ENCODE data around the gene HMCN1. TPM values are rescaled to one million over a fixed set of nuclear protein-coding genes. Genes with fewer than 3 reads are reported as not detected.

The HMCN1 gene
- total RNA-seq, 2 donors from 2014 or later: 3.5 to 9.9 TPM

GRCh38 chr1:185984113-185984836, 250.1 kb downstream of the HMCN1 start:
- 79% methylated on average over 4 of the region's 4 CpGs for WGBS
- no peak for DNase-seq (ENCODE audit: low spot score)
- intact Hi-C loops (cut with DNase I): no loop called here
- no peaks in the 10 kb centered on the region for H3K4me1 ChIP-seq (replicated peaks)
- H3K27me3 ChIP-seq (replicated peaks; ENCODE audit: insufficient read depth): no peaks in the 10 kb centered on the region
- H3K9me3 ChIP-seq: no peaks in the 10 kb centered on the region
- TF ChIP-seq CTCF (IDR thresholded peaks at IDR 0.05) (no peak), POLR2AphosphoS5 (IDR thresholded peaks at IDR 0.05) (no peak)
- no peak overlapping the region for H3K4me3 ChIP-seq
- no peak overlapping the region for H3K27ac ChIP-seq
- no peaks in the 10 kb centered on the region for H3K36me3 ChIP-seq

DNA sequence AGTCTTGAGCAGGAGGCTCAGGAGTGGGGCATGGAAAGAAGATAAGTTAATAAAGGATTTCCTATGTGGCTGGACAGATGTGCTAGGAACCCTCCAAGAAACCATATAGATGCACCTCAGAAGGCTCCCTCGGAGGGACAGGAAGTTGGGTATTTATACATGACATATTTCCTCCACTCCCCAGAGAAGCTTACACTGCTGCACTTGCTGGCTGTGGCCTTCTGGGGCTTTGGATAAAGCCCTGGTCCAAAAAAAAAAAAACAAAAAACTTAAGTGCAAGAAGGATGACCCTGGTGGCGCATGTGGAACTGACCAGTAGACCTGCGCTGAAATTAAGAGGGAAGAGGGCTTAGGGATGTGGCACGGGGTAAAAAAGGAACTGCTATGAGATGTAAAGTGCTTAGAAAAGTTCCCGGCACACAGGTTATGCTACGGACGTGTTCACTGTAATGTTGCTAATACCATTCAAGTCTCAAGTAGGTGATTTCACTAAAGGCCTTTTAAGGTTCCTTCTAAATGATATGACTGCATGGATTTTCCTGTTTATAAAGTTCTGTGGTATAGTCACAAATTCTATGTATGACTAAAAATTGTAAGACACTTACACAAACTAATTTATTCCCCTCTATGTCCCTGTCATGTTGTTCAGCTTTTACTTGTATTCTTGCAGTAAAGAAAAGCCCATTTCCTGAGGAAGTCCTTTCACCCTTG, 253.6 kb downstream of the HMCN1 start:
- Histone ChIP-seq H3K4me1 (replicated peaks) (no peaks in the 10 kb centered on the region), H3K4me3 (no peak overlapping the region), H3K36me3 (no peaks in the 10 kb centered on the region), H3K27me3 (replicated peaks; ENCODE audit: insufficient read depth) (no peaks in the 10 kb centered on the region), H3K9me3 (no peaks in the 10 kb centered on the region), H3K27ac (no peak overlapping the region)
- intact Hi-C loops (cut with DNase I): no loop called here
- no peak for DNase-seq (ENCODE audit: low spot score)
- TF ChIP-seq POLR2AphosphoS5 (IDR thresholded peaks at IDR 0.05) (no peak), POLR2A (IDR thresholded peaks at IDR 0.05) (no peak), CTCF (IDR thresholded peaks at IDR 0.05) (no peak)
- 90% methylated on average over 7 of the region's 7 CpGs for WGBS

DNA sequence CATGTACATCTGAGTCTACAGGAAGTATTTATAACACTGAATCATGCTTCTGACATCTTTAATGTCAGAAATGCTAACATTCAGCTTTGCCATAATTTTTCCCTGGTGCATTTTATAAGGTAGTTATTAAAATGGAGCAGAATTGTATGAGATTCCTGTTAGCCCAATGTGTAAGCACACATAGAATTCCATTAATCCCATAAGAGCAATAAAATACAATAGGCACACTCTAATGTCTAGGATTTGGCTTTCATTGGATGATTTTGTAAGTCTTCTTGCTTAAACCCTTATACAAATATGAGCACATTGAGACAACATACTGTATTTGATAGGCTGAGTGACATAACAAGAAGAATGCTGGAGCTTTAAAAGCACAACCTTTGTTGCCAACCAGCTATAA, 256.4 kb downstream of the HMCN1 start:
- no peak overlapping the region for H3K4me3 ChIP-seq
- H3K36me3 ChIP-seq: no peaks in the 10 kb centered on the region
- H3K27ac ChIP-seq: no peak overlapping the region
- H3K9me3 ChIP-seq: no peaks in the 10 kb centered on the region
- H3K27me3 ChIP-seq (replicated peaks; ENCODE audit: insufficient read depth): no peaks in the 10 kb centered on the region
- no peaks in the 10 kb centered on the region for H3K4me1 ChIP-seq (replicated peaks)
- TF ChIP-seq POLR2A (IDR thresholded peaks at IDR 0.05) (no peak), CTCF (IDR thresholded peaks at IDR 0.05) (no peak), POLR2AphosphoS5 (IDR thresholded peaks at IDR 0.05) (no peak)
- intact Hi-C loops (cut with DNase I): no loop called here
- no peak for DNase-seq (ENCODE audit: low spot score)

DNA sequence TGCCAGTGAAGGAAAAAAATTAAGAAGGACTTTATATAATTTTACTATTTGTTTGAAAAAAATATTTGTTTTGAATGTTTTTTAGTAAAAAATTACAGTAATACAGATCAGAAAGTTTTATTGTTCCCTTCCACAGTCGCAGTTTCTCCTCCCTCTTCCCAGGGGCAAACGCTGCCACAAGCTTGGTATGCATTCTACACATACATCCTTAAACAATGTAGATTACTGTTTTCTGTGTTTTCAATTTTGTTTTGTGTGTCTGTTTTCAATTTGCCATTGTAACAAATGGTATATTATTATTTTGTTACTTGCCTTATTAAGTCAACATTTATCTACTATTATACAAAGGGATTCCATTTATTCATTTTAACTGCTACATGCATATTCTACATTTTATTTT, 257.1 kb downstream of the HMCN1 start:
- 91% methylated on average over 2 of the region's 2 CpGs for WGBS
- no peaks in the 10 kb centered on the region for H3K36me3 ChIP-seq

More for the DNA sequence above, 257.1 kb downstream of the HMCN1 start:
- DNase-seq (ENCODE audit: low spot score): no peak
- Histone ChIP-seq H3K4me3 (no peak overlapping the region), H3K27ac (no peak overlapping the region), H3K27me3 (replicated peaks; ENCODE audit: insufficient read depth) (no peaks in the 10 kb centered on the region), H3K9me3 (no peaks in the 10 kb centered on the region), H3K4me1 (replicated peaks) (no peaks in the 10 kb centered on the region)
- TF ChIP-seq POLR2A (IDR thresholded peaks at IDR 0.05): no peak
- TF ChIP-seq CTCF (IDR thresholded peaks at IDR 0.05): no peak
- TF ChIP-seq POLR2AphosphoS5 (IDR thresholded peaks at IDR 0.05): no peak
- intact Hi-C loops (cut with DNase I): no loop called here
